Measurements from ENCODE around the gene MSLN. TPM values are rescaled to one million over a fixed set of nuclear protein-coding genes. Genes with fewer than 3 reads are reported as not detected.
A peak's percentile ranks its signal among the peaks of the same experiment; 100 is the strongest.

The MSLN gene
- total RNA-seq, 2 experiments from 2014 or later = not detected

GRCh38 chr16:803754-804080, 43.2 kb downstream of the MSLN start:
- intact Hi-C loops (cut with micrococcal nuclease) = no loop called here
- POLR2A ChIA-PET = interaction anchor here (0.9 to 2.1 kb wide), 3 partner anchors 14 to 18 kb away, joined by 3 to 5 read pairs (median 3); no protein-coding TSS in a partner anchor
- Mint-ChIP-seq H3K27me3 (peaks cover 3% of the 10 kb centered on the region), H3K27ac (no peak overlapping the region), H3K4me1 (ENCODE audit: low read depth) (peaks cover 11% of the 10 kb centered on the region), H3K9me3 (no peaks in the 10 kb centered on the region), H3K4me3 (no peak overlapping the region), H3K36me3 (ENCODE audit: low read depth) (peaks cover 3% of the 10 kb centered on the region)
- TF ChIP-seq CTCF (IDR thresholded peaks at IDR 0.05) = no peak
- CTCF ChIA-PET = interaction anchor here (1.4 kb wide), 1 partner anchor 82 kb away, joined by 4 read pairs; the partner anchor contains the start of gene ANTKMT
- ATAC-seq = no peak
- DNase-seq = no peak

- DNase-seq (no peak), ATAC-seq (no peak)
- ChIA-PET CTCF (interaction anchor here (0.7 to 1.4 kb wide), 2 partner anchors 83 to 92 kb away, joined by 3 to 4 read pairs; partner anchors contain the start of gene ANTKMT), POLR2A (interaction anchor here (0.9 to 2.1 kb wide), 3 partner anchors 15 to 19 kb away, joined by 3 to 5 read pairs (median 3); no protein-coding TSS in a partner anchor)
- Mint-ChIP-seq H3K9me3 (no peaks in the 10 kb centered on the region), H3K4me3 (no peak overlapping the region), H3K4me1 (ENCODE audit: low read depth) (peaks cover 11% of the 10 kb centered on the region), H3K27me3 (peaks cover 3% of the 10 kb centered on the region), H3K36me3 (ENCODE audit: low read depth) (peaks cover 3% of the 10 kb centered on the region), H3K27ac (no peak overlapping the region)
- TF ChIP-seq CTCF (IDR thresholded peaks at IDR 0.05) = no peak
- intact Hi-C loops (cut with micrococcal nuclease) = no loop called here
These were observed 43.9 kb downstream of the MSLN start for GRCh38 chr16:804193-805048.

GRCh38 chr16:805474-805873, 44.9 kb downstream of the MSLN start:
- H3K9me3 Mint-ChIP-seq = no peaks in the 10 kb centered on the region

GRCh38 chr16:807347-808084, 47.0 kb downstream of the MSLN start:
- Mint-ChIP-seq H3K4me1 (ENCODE audit: low read depth) (peaks cover 11% of the 10 kb centered on the region), H3K4me3 (peak overlapping the region; percentile 98), H3K36me3 (ENCODE audit: low read depth) (peaks cover 3% of the 10 kb centered on the region), H3K27ac (peak overlapping the region; percentile 97), H3K27me3 (peaks cover 4% of the 10 kb centered on the region), H3K9me3 (no peaks in the 10 kb centered on the region)
- intact Hi-C loops (cut with micrococcal nuclease) = no loop called here
- TF ChIP-seq CTCF (IDR thresholded peaks at IDR 0.05) = no peak
- ChIA-PET POLR2A (interaction anchor here (0.6 to 1.6 kb wide), 5 partner anchors 11 to 107 kb away, joined by 3 to 6 read pairs (median 3); partner anchors contain the start of gene CHTF18), CTCF (interaction anchor here (1.1 to 1.4 kb wide), 3 partner anchors 19 to 95 kb away, joined by 3 to 6 read pairs (median 3); partner anchors contain the start of gene CHTF18)
- ATAC-seq (peak; percentile 98), DNase-seq (peak; percentile 93)

More at GRCh38 chr16:805474-805873, 44.9 kb downstream of the MSLN start:
- H3K4me3 Mint-ChIP-seq = no peak overlapping the region
- ATAC-seq (no peak), DNase-seq (no peak)
- ChIA-PET CTCF (no interaction called here), POLR2A (no interaction called here)
- H3K27ac Mint-ChIP-seq = no peak overlapping the region
- intact Hi-C loops (cut with micrococcal nuclease) = no loop called here
- H3K27me3 Mint-ChIP-seq = peaks cover 3% of the 10 kb centered on the region
- peaks cover 3% of the 10 kb centered on the region for H3K36me3 Mint-ChIP-seq (ENCODE audit: low read depth)
- H3K4me1 Mint-ChIP-seq (ENCODE audit: low read depth) = peaks cover 11% of the 10 kb centered on the region
- no peak for TF ChIP-seq CTCF (IDR thresholded peaks at IDR 0.05)
